Gastroesophageal sphincter (tissue), 4 donors: ENCODE data around the gene TNFRSF18. TPM values are rescaled to one million over a fixed set of nuclear protein-coding genes. Genes with fewer than 3 reads are reported as not detected.

Experiments used
- small RNA-seq, 4 donors: library from RNA; depleted of rRNA; stranded (forward); fragments of <200 nt; gene quantifications; one replicate each; pipeline ENCODE3, GENCODE V24; 2016
- total RNA-seq, 4 donors: library from RNA; depleted of rRNA; stranded (reverse); fragments of >200 nt; gene quantifications; one replicate each; pipeline ENCODE4 v1.1.0, GENCODE V29; 2016

Gene TNFRSF18
- total RNA-seq, 4 donors from 2014 or later, result 0.35 to 2.2 TPM; not detected in 2

Small RNAs within 50 kb of the gene (small RNA-seq; reads per million reads assigned to genes)
- gene MIR200A (0 to 0.51 (median 0.18) reads per million in 4 donors), gene MIR200B (0.36 to 2.6 (median 0.96) reads per million in 4 donors), gene MIR429 (0 to 0.26 (median 0) reads per million in 4 donors)

Other genes with a start within 250 kb of the TNFRSF18 start
- 10 to 100 TPM; 36.3 to 54.1 (median 45.2) TPM for gene NOC2L, start 247.3 kb downstream of the TNFRSF18 start, total RNA-seq
- gene KLHL17, start 246.0 kb downstream of the TNFRSF18 start, total RNA-seq, result 10 to 100 TPM in 2 of 4 donors, 1 to 10 TPM in 2; 3.6 to 12.0 (median 10.1) TPM
- 1 to 10 TPM in 1 of 4 donors, under 1 TPM in 1, not detected in 2; 0.62 to 2.3 TPM for gene PLEKHN1, start 240.1 kb downstream of the TNFRSF18 start, total RNA-seq
- 1 to 10 TPM in 2 of 4 donors, under 1 TPM in 1, not detected in 1; 0.39 to 1.9 (median 1.4) TPM for gene PERM1, start 224.5 kb downstream of the TNFRSF18 start, total RNA-seq
- 10 to 100 TPM; 33.6 to 77.6 (median 48.4) TPM for gene HES4, start 206.5 kb downstream of the TNFRSF18 start, total RNA-seq
- 10 to 100 TPM; 26.9 to 56.2 (median 45.9) TPM for gene ISG15, start 193.1 kb downstream of the TNFRSF18 start, total RNA-seq
- 10 to 100 TPM; 18.0 to 33.6 (median 23.5) TPM for gene AGRN, start 186.5 kb downstream of the TNFRSF18 start, total RNA-seq
- 1 to 10 TPM in 1 of 4 donors, not detected in 3; 1.1 TPM for gene RNF223, start 132.3 kb downstream of the TNFRSF18 start, total RNA-seq
- 10 to 100 TPM in 2 of 4 donors, 1 to 10 TPM in 2; 6.3 to 15.3 (median 9.9) TPM for gene C1orf159, start 90.5 kb downstream of the TNFRSF18 start, total RNA-seq
- under 1 TPM in 1 of 4 donors, not detected in 3; 0.23 TPM for gene TTLL10, start 32.7 kb downstream of the TNFRSF18 start, total RNA-seq
- 1 to 10 TPM in 3 of 4 donors, under 1 TPM in 1; 0.93 to 1.6 (median 1.3) TPM for gene TNFRSF4, start 7.6 kb upstream of the TNFRSF18 start, total RNA-seq
- 100 to 1,000 TPM in 2 of 4 donors, 10 to 100 TPM in 2; 84.2 to 115 (median 93.9) TPM for gene SDF4, start 25.4 kb upstream of the TNFRSF18 start, total RNA-seq
- 10 to 100 TPM; 12.3 to 24.1 (median 15.0) TPM for gene B3GALT6, start 25.6 kb upstream of the TNFRSF18 start, total RNA-seq
- gene C1QTNF12, start 40.1 kb upstream of the TNFRSF18 start, total RNA-seq, result 1 to 10 TPM in 3 of 4 donors, under 1 TPM in 1; 0.96 to 2.8 (median 1.7) TPM
- gene UBE2J2, start 67.3 kb upstream of the TNFRSF18 start, total RNA-seq, result 10 to 100 TPM; 28.1 to 47.0 (median 37.9) TPM
- 1 to 10 TPM in 3 of 4 donors, under 1 TPM in 1; 0.94 to 7.9 (median 2.4) TPM for gene SCNN1D, start 73.8 kb upstream of the TNFRSF18 start, total RNA-seq
- 10 to 100 TPM; 35.6 to 74.7 (median 50.2) TPM for gene ACAP3, start 101.3 kb upstream of the TNFRSF18 start, total RNA-seq
- gene PUSL1, start 102.0 kb upstream of the TNFRSF18 start, total RNA-seq, result 10 to 100 TPM; 12.5 to 24.2 (median 19.4) TPM
- 100 to 1,000 TPM in 1 of 4 donors, 10 to 100 TPM in 3; 62.0 to 119 (median 96.4) TPM for gene INTS11, start 118.1 kb upstream of the TNFRSF18 start, total RNA-seq
- gene CPTP, start 118.2 kb upstream of the TNFRSF18 start, total RNA-seq, result 10 to 100 TPM; 10.4 to 42.7 (median 30.1) TPM
- gene TAS1R3, start 124.7 kb upstream of the TNFRSF18 start, total RNA-seq, result under 1 TPM in 3 of 4 donors, not detected in 1; 0.12 to 0.54 (median 0.40) TPM
- 100 to 1,000 TPM in 1 of 4 donors, 10 to 100 TPM in 3; 84.4 to 174 (median 88.9) TPM for gene DVL1, start 142.8 kb upstream of the TNFRSF18 start, total RNA-seq
- gene MXRA8, start 152.0 kb upstream of the TNFRSF18 start, total RNA-seq, result 100 to 1,000 TPM in 1 of 4 donors, 10 to 100 TPM in 3; 69.8 to 105 (median 85.4) TPM
- gene AURKAIP1, start 168.6 kb upstream of the TNFRSF18 start, total RNA-seq, result 100 to 1,000 TPM; 103 to 138 (median 108) TPM
- 100 to 1,000 TPM in 2 of 4 donors, 10 to 100 TPM in 2; 31.6 to 248 (median 127) TPM for gene CCNL2, start 192.7 kb upstream of the TNFRSF18 start, total RNA-seq
- gene MRPL20, start 200.7 kb upstream of the TNFRSF18 start, total RNA-seq, result 100 to 1,000 TPM; 121 to 215 (median 159) TPM
- gene ANKRD65, start 214.7 kb upstream of the TNFRSF18 start, total RNA-seq, result 10 to 100 TPM in 2 of 4 donors, 1 to 10 TPM in 2; 8.7 to 16.9 (median 10.3) TPM
- gene VWA1, start 229.1 kb upstream of the TNFRSF18 start, total RNA-seq, result 100 to 1,000 TPM in 2 of 4 donors, 10 to 100 TPM in 2; 59.8 to 137 (median 96.4) TPM
- gene ATAD3C, start 243.1 kb upstream of the TNFRSF18 start, total RNA-seq, result 1 to 10 TPM in 1 of 4 donors, under 1 TPM in 2, not detected in 1; 0.47 to 1.1 (median 0.94) TPM